A549 (cell line): ENCODE results near the gene PLA2G2C.

Source experiments
- CEBPB ChIP-seq, 2 experiments: fragments of >200 bp in 1 of 2; sonication (Bioruptor Twin) in 1 of 2; formaldehyde crosslinking in 1 of 2; IDR thresholded peaks; 2 replicates each; pipeline ENCODE4 v1.6.1; 2012 to 2016
- ESRRA ChIP-seq: fragments of 150-350 bp; IDR thresholded peaks from 2 replicates; pipeline ENCODE4 v1.6.1; 2014; ENCODE audit warnings: mild to moderate bottlenecking, low read length, borderline replicate concordance
- KDM5A ChIP-seq: fragments of 200-600 bp; sonication (generic); IDR thresholded peaks from 2 replicates; pipeline ENCODE4 v1.6.1; 2016; ENCODE audit warnings: antibody characterized with exemption, mild to moderate bottlenecking
- NPAS2 ChIP-seq: fragments of 250-450 bp; sonication (Bioruptor Pico); IDR thresholded peaks from 2 replicates; pipeline ENCODE4 v1.8.0; 2022; ENCODE audit warnings: mild to moderate bottlenecking, moderate library complexity, borderline replicate concordance
- PBX3 ChIP-seq: IDR thresholded peaks from 2 replicates; pipeline ENCODE4 v1.6.1; 2012
- POLR2A ChIP-seq: IDR thresholded peaks from 2 replicates; pipeline ENCODE4 v1.6.1; 2012; ENCODE audit warnings: mild to moderate bottlenecking, low read length
- RAD21 ChIP-seq, 2 experiments: fragments of >200 bp in 1 of 2; sonication (Bioruptor Twin) in 1 of 2; formaldehyde crosslinking in 1 of 2; IDR thresholded peaks in 1 of 2; conservative IDR thresholded peaks in 1 of 2; 2 replicates in 1 of 2; 3 replicates in 1 of 2; pipeline ENCODE4 v1.6.1; 2012 to 2018; ENCODE audit warnings: inconsistent platforms in 1 of 2
- RNF2 ChIP-seq: fragments of 200-600 bp; sonication (generic); IDR thresholded peaks from 2 replicates; pipeline ENCODE4 v1.6.1; 2016; ENCODE audit warnings: low read depth, mild to moderate bottlenecking, antibody characterized with exemption, moderate library complexity, borderline replicate concordance
- TP53 ChIP-seq: fragments of 250-450 bp; sonication (Bioruptor Pico); IDR thresholded peaks from 2 replicates; pipeline ENCODE4 v1.5.0; 2021; ENCODE audit warnings: mild to moderate bottlenecking, moderate library complexity
- TF ChIP-seq, protein P1 (sequence below): fragments of >200 bp; sonication (Bioruptor Twin); formaldehyde crosslinking; IDR thresholded peaks from 3 replicates; pipeline ENCODE4 v1.5.1; 2016

DNA sequence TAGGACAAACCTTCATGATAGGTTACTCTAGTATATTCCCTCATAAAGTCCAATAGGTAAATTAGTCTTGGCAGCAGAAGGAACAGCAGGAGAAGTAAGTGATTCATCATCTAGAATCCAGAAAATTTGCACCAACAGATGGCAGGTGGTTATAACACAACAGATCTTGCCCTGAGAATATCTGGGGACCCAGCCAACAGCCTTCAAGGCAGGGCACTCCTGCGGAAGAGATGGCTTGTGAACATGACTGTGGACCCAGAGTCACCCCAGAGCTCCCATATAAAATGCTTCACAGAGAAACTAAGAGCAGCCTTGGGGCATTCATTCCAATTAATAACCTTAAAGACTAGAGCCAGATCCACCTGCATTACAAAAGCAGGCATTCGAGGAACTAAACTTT is 7.9 kb upstream of the PLA2G2C start:
- TF ChIP-seq POLR2A (no peak), RNF2 (no peak), PBX3 (no peak), RAD21 (conservative IDR thresholded peaks at IDR 0.05 in 1 of 2, IDR thresholded peaks at IDR 0.05 in 1 of 2) (no peak), TP53 (CRISPR knock-in tag) (no peak), CEBPB (IDR thresholded peaks at IDR 0.05) (no peak), NPAS2 (CRISPR knock-in tag) (no peak), KDM5A (no peak), ESRRA (no peak)
- TF ChIP-seq, protein P1, sequence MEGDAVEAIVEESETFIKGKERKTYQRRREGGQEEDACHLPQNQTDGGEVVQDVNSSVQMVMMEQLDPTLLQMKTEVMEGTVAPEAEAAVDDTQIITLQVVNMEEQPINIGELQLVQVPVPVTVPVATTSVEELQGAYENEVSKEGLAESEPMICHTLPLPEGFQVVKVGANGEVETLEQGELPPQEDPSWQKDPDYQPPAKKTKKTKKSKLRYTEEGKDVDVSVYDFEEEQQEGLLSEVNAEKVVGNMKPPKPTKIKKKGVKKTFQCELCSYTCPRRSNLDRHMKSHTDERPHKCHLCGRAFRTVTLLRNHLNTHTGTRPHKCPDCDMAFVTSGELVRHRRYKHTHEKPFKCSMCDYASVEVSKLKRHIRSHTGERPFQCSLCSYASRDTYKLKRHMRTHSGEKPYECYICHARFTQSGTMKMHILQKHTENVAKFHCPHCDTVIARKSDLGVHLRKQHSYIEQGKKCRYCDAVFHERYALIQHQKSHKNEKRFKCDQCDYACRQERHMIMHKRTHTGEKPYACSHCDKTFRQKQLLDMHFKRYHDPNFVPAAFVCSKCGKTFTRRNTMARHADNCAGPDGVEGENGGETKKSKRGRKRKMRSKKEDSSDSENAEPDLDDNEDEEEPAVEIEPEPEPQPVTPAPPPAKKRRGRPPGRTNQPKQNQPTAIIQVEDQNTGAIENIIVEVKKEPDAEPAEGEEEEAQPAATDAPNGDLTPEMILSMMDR = no peak
